ENCODE results near the gene SLC37A1. TPM values are rescaled to one million over a fixed set of nuclear protein-coding genes. Genes with fewer than 3 reads are reported as not detected.

SLC37A1 gene
- total RNA-seq, 1 donor from 2014 or later: 24.8 TPM

GRCh38 chr21:42509244-42509643 lies 4.4 kb upstream of the SLC37A1 start:
- Mint-ChIP-seq H3K27me3 (no peaks in the 10 kb centered on the region), H3K4me1 (ENCODE audit: unreplicated experiment) (peaks cover 16% of the 10 kb centered on the region), H3K27ac (peak overlapping the region; percentile 22), H3K9me3 (no peaks in the 10 kb centered on the region), H3K4me3 (no peak overlapping the region), H3K36me3 (no peaks in the 10 kb centered on the region)
- no peak for DNase-seq (ENCODE audit: extremely low spot score, unreplicated experiment)
- TF ChIP-seq CTCF (conservative IDR thresholded peaks at IDR 0.05): no peak

- H3K4me1 Mint-ChIP-seq (ENCODE audit: unreplicated experiment): peaks cover 40% of the 10 kb centered on the region
These were observed 1.2 kb upstream of the SLC37A1 start for GRCh38 chr21:42512346-42513034.

GRCh38 chr21:42513985-42514882 lies 582 bp downstream of the SLC37A1 start:
- H3K27ac Mint-ChIP-seq: peak overlapping the region; percentile 93
- H3K27me3 Mint-ChIP-seq: no peaks in the 10 kb centered on the region
- H3K9me3 Mint-ChIP-seq: no peaks in the 10 kb centered on the region
- peaks cover 4% of the 10 kb centered on the region for H3K36me3 Mint-ChIP-seq
- DNase-seq (ENCODE audit: extremely low spot score, unreplicated experiment): no peak
- H3K4me1 Mint-ChIP-seq (ENCODE audit: unreplicated experiment): peaks cover 52% of the 10 kb centered on the region
- TF ChIP-seq CTCF (conservative IDR thresholded peaks at IDR 0.05): no peak
- H3K4me3 Mint-ChIP-seq: peak overlapping the region; percentile 88

More at GRCh38 chr21:42512346-42513034, 1.2 kb upstream of the SLC37A1 start:
- Mint-ChIP-seq H3K9me3 (no peaks in the 10 kb centered on the region), H3K27me3 (no peaks in the 10 kb centered on the region), H3K36me3 (peaks cover 4% of the 10 kb centered on the region), H3K4me3 (peak overlapping the region; percentile 85), H3K27ac (peak overlapping the region; percentile 90)
- DNase-seq (ENCODE audit: extremely low spot score, unreplicated experiment): no peak
- no peak for TF ChIP-seq CTCF (conservative IDR thresholded peaks at IDR 0.05)

- Mint-ChIP-seq H3K27ac (peak overlapping the region; percentile 93), H3K9me3 (no peaks in the 10 kb centered on the region), H3K4me1 (ENCODE audit: unreplicated experiment) (peaks cover 49% of the 10 kb centered on the region)
These were observed 1.2 kb downstream of the SLC37A1 start for GRCh38 chr21:42514883-42515228.

More at GRCh38 chr21:42514883-42515228, 1.2 kb downstream of the SLC37A1 start:
- no peak for TF ChIP-seq CTCF (conservative IDR thresholded peaks at IDR 0.05)
- H3K36me3 Mint-ChIP-seq: peaks cover 6% of the 10 kb centered on the region
- peak overlapping the region; percentile 88 for H3K4me3 Mint-ChIP-seq
- H3K27me3 Mint-ChIP-seq: no peaks in the 10 kb centered on the region
- no peak for DNase-seq (ENCODE audit: extremely low spot score, unreplicated experiment)

All from type B pancreatic cell (in vitro differentiated cells).